Measurements from ENCODE around the gene L3MBTL2. TPM values are rescaled to one million over a fixed set of nuclear protein-coding genes. Genes with fewer than 3 reads are reported as not detected.

Gene L3MBTL2
- 28.2 TPM for total RNA-seq

GRCh38 chr22:41204992-41205900 is at the start of gene L3MBTL2:
L3MBTL2 (plus strand) TSS chr22:41205312; CDS start chr22:41205363, 51 bp downstream.

DNA sequence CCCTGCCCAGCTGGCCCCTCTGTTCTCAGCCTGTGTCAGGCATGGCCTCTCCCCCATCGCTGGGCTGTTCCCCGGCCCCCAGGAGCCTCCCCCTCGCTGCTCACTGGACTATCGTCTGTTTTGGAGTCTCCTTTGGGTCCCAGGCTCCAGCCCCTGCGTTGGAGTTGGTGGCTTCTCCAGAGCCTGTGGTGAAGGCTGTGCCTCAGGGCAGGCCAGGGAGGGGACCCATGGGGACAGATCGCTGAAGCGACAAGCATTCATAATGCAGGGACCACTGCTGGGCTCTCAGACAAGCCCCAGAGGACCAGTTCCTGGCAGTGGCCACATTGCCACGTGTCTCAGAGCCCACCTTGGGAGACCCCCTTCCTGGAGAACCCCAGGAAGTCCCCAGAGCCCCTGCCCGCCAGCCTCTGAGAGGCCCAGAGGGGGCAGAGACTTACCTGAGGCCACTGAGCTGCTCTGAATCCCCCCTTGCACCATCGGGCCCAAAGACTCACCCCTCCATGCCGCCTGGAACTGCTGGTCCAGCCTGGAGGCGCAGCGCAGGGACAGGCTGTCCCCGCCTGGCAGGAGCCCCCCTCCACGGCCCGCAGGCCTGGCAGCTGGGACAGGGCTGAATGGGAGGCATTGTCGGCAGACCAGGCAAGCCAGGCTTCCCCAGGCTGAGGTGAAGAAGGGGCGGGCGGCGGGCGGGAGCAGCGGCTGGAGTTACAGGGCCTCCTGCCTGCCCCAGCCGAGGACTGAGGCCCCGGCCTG is 35.4 kb downstream of the L3MBTL2 start, which contains the start of gene CHADL:
Gene CHADL (minus strand): TSS at position 555 of the 756 bp plus-strand sequence. CDS start 50 bp downstream, at position 505.

Other genes starting within 250 kb of the L3MBTL2 start
- 126 TPM for gene EP300, start 112.7 kb upstream of the L3MBTL2 start, total RNA-seq
- gene CHADL, start 35.6 kb downstream of the L3MBTL2 start, total RNA-seq, result 6.0 TPM
- gene RANGAP1, start 80.9 kb downstream of the L3MBTL2 start, total RNA-seq, result 35.0 TPM
- gene ZC3H7B, start 96.2 kb downstream of the L3MBTL2 start, total RNA-seq, result 56.4 TPM
- gene TEF, start 176.6 kb downstream of the L3MBTL2 start, total RNA-seq, result 25.1 TPM
- 53.4 TPM for gene TOB2, start 241.5 kb downstream of the L3MBTL2 start, total RNA-seq

Data from camera-type eye (tissue), 1 donor.